Measurements from ENCODE around the gene MEIOB. TPM values are rescaled to one million over a fixed set of nuclear protein-coding genes. Genes with fewer than 3 reads are reported as not detected.
A peak's percentile ranks its signal among the peaks of the same experiment; 100 is the strongest.

Gene MEIOB
- total RNA-seq, 1 experiment from 2014 or later: not detected

GRCh38 chr16:1859650-1860049, 12.3 kb downstream of the MEIOB start:
- intact Hi-C loops (cut with micrococcal nuclease; ENCODE audit: unreplicated experiment): loop anchor here (10.0 kb wide), 1 partner anchor 285 kb away; the partner anchor contains the start of gene RAB26
- POLR2A ChIA-PET (ENCODE audit: unreplicated experiment): interaction anchor here (0.5 kb wide), 2 partner anchors 10 to 537 kb away, joined by 3 to 5 read pairs; no protein-coding TSS in a partner anchor
- TF ChIP-seq EZH2 (IDR thresholded peaks at IDR 0.05; ENCODE audit: low read depth): no peak
- no peak for TF ChIP-seq CTCF (conservative IDR thresholded peaks at IDR 0.05)

GRCh38 chr16:1858189-1858865, 13.6 kb downstream of the MEIOB start:
- no peak overlapping the region for H3K4me2 ChIP-seq
- ChIA-PET POLR2A (ENCODE audit: unreplicated experiment) (interaction anchor here (0.5 to 0.7 kb wide), 2 partner anchors 28 to 457 kb away, joined by 3 to 5 read pairs; no protein-coding TSS in a partner anchor), CTCF (no interaction called here)
- DNase-seq: no peak
- no peaks in the 10 kb centered on the region for H3K9me3 ChIP-seq (ENCODE audit: insufficient read depth, low read depth)
- no peaks in the 10 kb centered on the region for H3K9me2 ChIP-seq (ENCODE audit: insufficient read depth)
- H3K79me2 ChIP-seq (ENCODE audit: low read depth): no peaks in the 10 kb centered on the region
- peaks cover 12% of the 10 kb centered on the region for H3K27me3 ChIP-seq (ENCODE audit: insufficient read depth, low read depth)
- intact Hi-C loops (cut with micrococcal nuclease; ENCODE audit: unreplicated experiment): no loop called here
- BruUV-seq (replicated peaks): no TSS peak
- no peaks in the 10 kb centered on the region for H3K36me3 ChIP-seq (ENCODE audit: low read depth)
- no peak for TF ChIP-seq CTCF (conservative IDR thresholded peaks at IDR 0.05)
- TF ChIP-seq EZH2 (IDR thresholded peaks at IDR 0.05; ENCODE audit: low read depth): no peak
- no peaks in the 10 kb centered on the region for H4K20me1 ChIP-seq (ENCODE audit: insufficient read depth)
- no peaks in the 10 kb centered on the region for H3K4me1 ChIP-seq (replicated peaks; ENCODE audit: insufficient read depth)
- no peak overlapping the region for H3K27ac ChIP-seq
- H3K4me3 ChIP-seq: no peak overlapping the region
- H2AFZ ChIP-seq: no peak overlapping the region
- H3F3A ChIP-seq (ENCODE audit: insufficient read depth, low read depth): peaks cover 4% of the 10 kb centered on the region; the same call in 1 of the 2 replicates

More at GRCh38 chr16:1859650-1860049, 12.3 kb downstream of the MEIOB start:
- H4K20me1 ChIP-seq (ENCODE audit: insufficient read depth): no peaks in the 10 kb centered on the region
- BruUV-seq (replicated peaks): no TSS peak
- no peak overlapping the region for H3K4me3 ChIP-seq
- H3F3A ChIP-seq (ENCODE audit: insufficient read depth, low read depth): peaks cover 4% of the 10 kb centered on the region; the same call in 1 of the 2 replicates
- no peaks in the 10 kb centered on the region for H3K9me3 ChIP-seq (ENCODE audit: insufficient read depth, low read depth)
- no peaks in the 10 kb centered on the region for H3K9me2 ChIP-seq (ENCODE audit: insufficient read depth)
- H3K79me2 ChIP-seq (ENCODE audit: low read depth): no peaks in the 10 kb centered on the region
- peaks cover 8% of the 10 kb centered on the region for H3K27me3 ChIP-seq (ENCODE audit: insufficient read depth, low read depth)
- H3K36me3 ChIP-seq (ENCODE audit: low read depth): no peaks in the 10 kb centered on the region
- DNase-seq: peak in 1 of 2 experiments; percentile 45
- CTCF ChIA-PET: no interaction called here
- no peak overlapping the region for H3K27ac ChIP-seq
- no peaks in the 10 kb centered on the region for H3K4me1 ChIP-seq (replicated peaks; ENCODE audit: insufficient read depth)
- H2AFZ ChIP-seq: no peak overlapping the region
- H3K4me2 ChIP-seq: no peak overlapping the region

- H3K4me1 ChIP-seq (replicated peaks; ENCODE audit: insufficient read depth): no peaks in the 10 kb centered on the region
- ChIA-PET CTCF (no interaction called here), POLR2A (ENCODE audit: unreplicated experiment) (no interaction called here)
- H3F3A ChIP-seq (ENCODE audit: insufficient read depth, low read depth): peaks cover 4% of the 10 kb centered on the region; the same call in 1 of the 2 replicates
- H3K27ac ChIP-seq: no peak overlapping the region
- no peak for DNase-seq
- H3K9me3 ChIP-seq (ENCODE audit: insufficient read depth, low read depth): no peaks in the 10 kb centered on the region
- TF ChIP-seq CTCF (conservative IDR thresholded peaks at IDR 0.05) (no peak), EZH2 (IDR thresholded peaks at IDR 0.05; ENCODE audit: low read depth) (no peak)
- peaks cover 17% of the 10 kb centered on the region for H3K27me3 ChIP-seq (ENCODE audit: insufficient read depth, low read depth)
- no peak overlapping the region for H3K4me2 ChIP-seq
- H3K9me2 ChIP-seq (ENCODE audit: insufficient read depth): no peaks in the 10 kb centered on the region
- intact Hi-C loops (cut with micrococcal nuclease; ENCODE audit: unreplicated experiment): no loop called here
- BruUV-seq (replicated peaks): no TSS peak
- no peak overlapping the region for H3K4me3 ChIP-seq
- no peaks in the 10 kb centered on the region for H3K79me2 ChIP-seq (ENCODE audit: low read depth)
- no peaks in the 10 kb centered on the region for H3K36me3 ChIP-seq (ENCODE audit: low read depth)
- H2AFZ ChIP-seq: no peak overlapping the region
- no peaks in the 10 kb centered on the region for H4K20me1 ChIP-seq (ENCODE audit: insufficient read depth)
These were observed 14.4 kb downstream of the MEIOB start for GRCh38 chr16:1857433-1858097.
